ENCODE results near the gene HGD. TPM values are rescaled to one million over a fixed set of nuclear protein-coding genes. Genes with fewer than 3 reads are reported as not detected.

The HGD gene
- total RNA-seq, 1 experiment from 2014 or later: 0.33 TPM

DNA sequence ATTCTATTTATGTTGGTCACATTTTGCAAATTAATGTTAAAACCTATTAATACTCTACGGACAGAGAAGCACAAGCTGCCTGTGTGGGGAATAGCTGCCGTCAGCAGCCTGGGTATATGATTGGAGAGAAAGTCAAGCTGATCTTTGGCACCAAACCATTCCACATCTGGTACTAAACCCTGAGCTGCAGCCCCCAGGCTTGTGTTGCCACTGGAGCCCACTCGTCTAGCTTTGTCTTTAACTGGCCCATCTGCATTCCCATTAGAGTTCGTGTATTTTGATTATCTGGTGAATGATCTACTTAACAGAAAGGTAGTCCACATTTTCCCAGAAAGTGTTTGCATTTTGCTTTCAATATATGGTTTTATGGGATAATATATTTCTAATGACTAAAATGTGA is 80.5 kb downstream of the HGD start:
- Histone ChIP-seq H2BK12ac (ENCODE audit: insufficient read length, low read depth, low read length) (no peak overlapping the region), H4K8ac (replicated peaks; ENCODE audit: insufficient read length, low read depth, low read length) (no peak overlapping the region), H3K4me1 (ENCODE audit: insufficient read depth, low read length) (no peaks in the 10 kb centered on the region), H3K9ac (ENCODE audit: extremely low read depth, insufficient read length, low read length) (no peak overlapping the region), H3K4me2 (ENCODE audit: insufficient read depth, insufficient read length, low read length) (no peak overlapping the region), H3K18ac (ENCODE audit: insufficient read length, low read depth, low read length) (no peak overlapping the region), H2BK15ac (ENCODE audit: low read depth, low read length) (no peak overlapping the region), H2BK20ac (ENCODE audit: low read depth, low read length, poor library complexity, severe bottlenecking) (no peak overlapping the region), H3K56ac (ENCODE audit: insufficient read length, low read depth, low read length) (no peak overlapping the region), H2AFZ (ENCODE audit: low read length) (no peak overlapping the region), H3K23me2 (ENCODE audit: insufficient read length, low read depth, low read length, poor library complexity, severe bottlenecking) (no peaks in the 10 kb centered on the region), H2BK5ac (ENCODE audit: insufficient read length, low read length) (no peak overlapping the region), H2AK5ac (ENCODE audit: insufficient read length, low read length) (no peak overlapping the region), H4K91ac (ENCODE audit: insufficient read length, low read depth, low read length) (no peak overlapping the region), H4K5ac (ENCODE audit: insufficient read length, low read depth, low read length) (no peak overlapping the region), H2BK120ac (ENCODE audit: low read depth, low read length, poor library complexity, severe bottlenecking) (no peak overlapping the region), H4K20me1 (ENCODE audit: control insufficient read depth, insufficient read depth, insufficient read length) (no peaks in the 10 kb centered on the region), H3K27ac (ENCODE audit: insufficient read length, low read depth, low read length) (no peak overlapping the region), H3K79me2 (ENCODE audit: insufficient read depth, low read length) (peaks cover 9% of the 10 kb centered on the region; the same call in 1 of the 2 replicates), H3K14ac (ENCODE audit: insufficient read depth, low read length) (no peak overlapping the region), H3K4ac (ENCODE audit: low read depth, low read length) (no peak overlapping the region), H3K27me3 (ENCODE audit: insufficient read depth, low read length) (no peaks in the 10 kb centered on the region), H3K79me1 (ENCODE audit: insufficient read depth, low read depth, low read length, poor library complexity, severe bottlenecking) (no peaks in the 10 kb centered on the region), H3K23ac (ENCODE audit: insufficient read length, low read depth, low read length) (no peak overlapping the region), H3T11ph (ENCODE audit: low read length) (no peak overlapping the region), H3K9me3 (ENCODE audit: control insufficient read depth, low read depth, low read length) (no peaks in the 10 kb centered on the region)
- Mint-ChIP-seq H3K9me3 (no peaks in the 10 kb centered on the region), H3K4me1 (peaks cover 3 to 5% of the 10 kb centered on the region in 2 experiments), H3K4me3 (no peak overlapping the region), H3K36me3 (ENCODE audit: insufficient read depth in 1 of 3, low read depth in 3 of 3) (peaks cover 6 to 23% (median 21%) of the 10 kb centered on the region in 3 experiments), H3K27ac (no peak overlapping the region), H3K27me3 (ENCODE audit: low read depth) (no peaks in the 10 kb centered on the region)
- no peak for DNase-seq
- TF ChIP-seq, protein P1, sequence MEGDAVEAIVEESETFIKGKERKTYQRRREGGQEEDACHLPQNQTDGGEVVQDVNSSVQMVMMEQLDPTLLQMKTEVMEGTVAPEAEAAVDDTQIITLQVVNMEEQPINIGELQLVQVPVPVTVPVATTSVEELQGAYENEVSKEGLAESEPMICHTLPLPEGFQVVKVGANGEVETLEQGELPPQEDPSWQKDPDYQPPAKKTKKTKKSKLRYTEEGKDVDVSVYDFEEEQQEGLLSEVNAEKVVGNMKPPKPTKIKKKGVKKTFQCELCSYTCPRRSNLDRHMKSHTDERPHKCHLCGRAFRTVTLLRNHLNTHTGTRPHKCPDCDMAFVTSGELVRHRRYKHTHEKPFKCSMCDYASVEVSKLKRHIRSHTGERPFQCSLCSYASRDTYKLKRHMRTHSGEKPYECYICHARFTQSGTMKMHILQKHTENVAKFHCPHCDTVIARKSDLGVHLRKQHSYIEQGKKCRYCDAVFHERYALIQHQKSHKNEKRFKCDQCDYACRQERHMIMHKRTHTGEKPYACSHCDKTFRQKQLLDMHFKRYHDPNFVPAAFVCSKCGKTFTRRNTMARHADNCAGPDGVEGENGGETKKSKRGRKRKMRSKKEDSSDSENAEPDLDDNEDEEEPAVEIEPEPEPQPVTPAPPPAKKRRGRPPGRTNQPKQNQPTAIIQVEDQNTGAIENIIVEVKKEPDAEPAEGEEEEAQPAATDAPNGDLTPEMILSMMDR (conservative IDR thresholded peaks at IDR 0.05): no peak
- WGBS (ENCODE audit: extremely low coverage, insufficient read length, low lambda C conversion rate): no CpG with 5 or more reads among the region's 4 CpGs
